ENCODE data around the gene ACAA2.
A peak's percentile ranks its signal among the peaks of the same experiment; 100 is the strongest.
"Not testable (repeated sequence)": the region's sequence is repeated elsewhere in the genome, so short reads cannot be mapped to it uniquely, and the experiment has no call there.

Gene ACAA2

GRCh38 chr18:49811151-49811938 is 2.0 kb downstream of the ACAA2 start:
- DNase-seq, result peak; percentile 50

GRCh38 chr18:49808553-49809191 is 4.7 kb downstream of the ACAA2 start:
- DNase-seq, result not testable (repeated sequence)

GRCh38 chr18:49804096-49804495 is 9.2 kb downstream of the ACAA2 start:
- DNase-seq, result no peak

GRCh38 chr18:49802623-49803022 is 10.7 kb downstream of the ACAA2 start:
- no peak for DNase-seq

- DNase-seq, result not testable (repeated sequence)
Measured at GRCh38 chr18:49800491-49800890, 12.8 kb downstream of the ACAA2 start.

GRCh38 chr18:49799806-49800205 is 13.5 kb downstream of the ACAA2 start:
- not testable (repeated sequence) for DNase-seq

GRCh38 chr18:49798001-49798400 is 15.3 kb downstream of the ACAA2 start:
- no peak for DNase-seq

- DNase-seq, result no peak
Measured at GRCh38 chr18:49795612-49796552, 17.5 kb downstream of the ACAA2 start.

GRCh38 chr18:49794743-49795142 is 18.6 kb downstream of the ACAA2 start:
- DNase-seq, result no peak

GRCh38 chr18:49789560-49790134 is 23.7 kb downstream of the ACAA2 start:
- DNase-seq, result not testable (repeated sequence)

GRCh38 chr18:49788327-49788898 is 24.9 kb downstream of the ACAA2 start:
- no peak for DNase-seq

GRCh38 chr18:49786019-49786720 is 27.2 kb downstream of the ACAA2 start:
- no peak for DNase-seq

GRCh38 chr18:49784427-49785185 is 28.7 kb downstream of the ACAA2 start:
- no peak for DNase-seq

GRCh38 chr18:49783631-49784030 is 29.7 kb downstream of the ACAA2 start:
- not testable (repeated sequence) for DNase-seq

GRCh38 chr18:49778826-49779465 is 34.4 kb downstream of the ACAA2 start:
- DNase-seq, result peak; percentile 92

GRCh38 chr18:49769047-49769728 is 44.1 kb downstream of the ACAA2 start:
- DNase-seq, result no peak

- no peak for DNase-seq
Measured at GRCh38 chr18:49768051-49768391, 45.3 kb downstream of the ACAA2 start.

- no peak for DNase-seq
Measured at GRCh38 chr18:49767111-49768050, 46.0 kb downstream of the ACAA2 start.

GRCh38 chr18:49766646-49767045 is 46.7 kb downstream of the ACAA2 start:
- DNase-seq, result no peak
